CD4-positive, alpha-beta T cell treated with Interleukin-6 at 100 ng/mL for 8 hours (primary cell): Measurements from ENCODE around the gene ABCC8.
"Not testable (repeated sequence)": the region's sequence is repeated elsewhere in the genome, so short reads cannot be mapped to it uniquely, and the experiment has no call there.

Experiments
- DNase-seq: peaks from one replicate; pipeline ENCODE4 v3.0.0-alpha.2; 2020; ENCODE audit warnings: mixed read lengths, low spot score

ABCC8 gene

DNA sequence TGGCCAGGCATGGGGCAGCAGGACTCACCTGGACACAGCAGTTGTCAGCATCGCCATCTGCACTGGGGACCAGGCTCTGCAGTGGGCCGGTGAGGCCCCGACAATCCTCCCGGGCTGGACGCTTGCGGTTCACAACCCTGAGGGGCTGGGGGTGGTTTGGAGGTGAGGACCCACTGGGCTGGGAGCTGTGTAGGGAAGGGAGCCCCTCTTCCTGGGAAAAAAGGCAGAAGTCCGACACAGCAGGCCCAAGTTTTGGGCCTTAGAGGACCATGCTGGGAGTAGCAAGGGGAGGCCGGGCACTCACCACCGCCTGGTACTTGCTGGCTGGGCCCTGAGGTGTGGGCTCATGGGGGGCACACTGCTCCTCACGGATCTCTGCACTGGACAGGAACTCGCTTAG is 48.4 kb downstream of the ABCC8 start:
- no peak for DNase-seq

DNA sequence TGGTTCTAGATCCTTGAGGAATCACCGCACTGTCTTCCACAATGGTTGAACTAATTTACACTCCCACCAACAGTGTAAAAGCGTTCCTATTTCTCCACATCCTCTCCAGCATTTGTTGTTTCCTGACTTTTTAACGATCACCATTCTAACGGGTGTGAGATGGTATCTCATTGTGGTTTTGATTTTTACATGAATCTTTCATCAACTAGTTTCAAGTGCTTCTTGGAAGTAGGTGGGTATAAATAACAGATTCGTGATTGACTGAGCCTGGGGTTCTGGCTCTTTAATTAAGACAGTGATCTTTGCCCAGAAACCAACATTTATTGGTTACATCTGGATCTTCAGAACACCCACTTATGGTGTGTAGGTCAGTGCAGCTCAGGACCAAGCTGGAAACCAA is 50.4 kb downstream of the ABCC8 start:
- DNase-seq: not testable (repeated sequence)

DNA sequence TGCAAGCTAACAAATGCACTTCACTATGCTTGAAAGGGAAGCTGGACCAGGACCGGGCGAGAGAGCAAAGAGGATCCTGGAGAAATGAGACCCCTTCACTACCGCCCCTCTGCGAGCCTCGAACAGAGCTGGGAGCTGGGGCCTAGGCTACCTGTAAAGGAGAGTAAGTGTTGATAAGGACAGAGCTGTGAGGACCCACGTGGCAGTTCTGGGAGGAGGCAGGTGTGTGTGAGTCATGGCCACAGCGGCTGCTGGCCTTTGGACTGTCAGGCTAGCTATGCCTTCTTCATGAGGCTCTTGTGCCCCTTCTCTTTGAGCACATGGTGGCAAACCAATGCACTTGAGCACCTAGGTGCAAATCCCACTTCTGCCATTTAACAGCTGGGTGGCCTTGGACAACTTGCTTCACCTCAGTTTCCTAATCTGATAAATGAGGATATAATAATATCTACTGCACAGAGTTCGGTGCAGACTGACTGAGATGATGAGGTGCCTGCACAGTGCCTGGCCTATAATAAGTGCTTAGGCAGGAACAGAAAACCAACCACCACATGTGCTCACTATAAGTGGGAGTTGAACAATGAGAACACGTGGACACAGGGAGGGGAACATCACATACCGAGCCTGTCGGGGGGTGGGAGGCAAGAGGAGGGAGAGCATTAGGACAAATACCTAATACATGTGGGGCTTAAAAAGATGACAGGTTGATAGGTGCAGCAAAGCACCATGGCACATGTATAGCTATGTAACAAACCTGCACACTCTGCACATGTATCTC is 52.9 kb downstream of the ABCC8 start:
- DNase-seq: no peak

DNA sequence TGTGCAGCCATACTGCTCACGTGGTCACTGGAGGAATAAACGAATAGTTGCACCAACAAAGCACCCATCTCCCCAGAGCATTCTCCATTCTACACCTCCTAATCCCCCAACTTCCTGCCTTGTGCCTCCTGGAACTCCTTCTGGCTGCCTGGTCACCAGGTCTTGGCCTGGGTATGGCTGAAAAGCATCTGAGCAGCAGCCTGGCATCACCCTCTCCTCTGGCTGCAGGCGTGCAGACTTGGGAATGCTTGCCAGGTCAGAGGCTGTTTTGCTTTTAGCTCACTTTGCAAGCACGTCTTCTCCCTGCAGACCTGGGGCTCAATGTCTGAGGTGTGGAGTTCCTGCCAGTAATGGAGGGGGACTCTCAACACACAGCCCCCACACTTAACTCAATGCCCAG is 54.9 kb downstream of the ABCC8 start:
- DNase-seq: no peak

DNA sequence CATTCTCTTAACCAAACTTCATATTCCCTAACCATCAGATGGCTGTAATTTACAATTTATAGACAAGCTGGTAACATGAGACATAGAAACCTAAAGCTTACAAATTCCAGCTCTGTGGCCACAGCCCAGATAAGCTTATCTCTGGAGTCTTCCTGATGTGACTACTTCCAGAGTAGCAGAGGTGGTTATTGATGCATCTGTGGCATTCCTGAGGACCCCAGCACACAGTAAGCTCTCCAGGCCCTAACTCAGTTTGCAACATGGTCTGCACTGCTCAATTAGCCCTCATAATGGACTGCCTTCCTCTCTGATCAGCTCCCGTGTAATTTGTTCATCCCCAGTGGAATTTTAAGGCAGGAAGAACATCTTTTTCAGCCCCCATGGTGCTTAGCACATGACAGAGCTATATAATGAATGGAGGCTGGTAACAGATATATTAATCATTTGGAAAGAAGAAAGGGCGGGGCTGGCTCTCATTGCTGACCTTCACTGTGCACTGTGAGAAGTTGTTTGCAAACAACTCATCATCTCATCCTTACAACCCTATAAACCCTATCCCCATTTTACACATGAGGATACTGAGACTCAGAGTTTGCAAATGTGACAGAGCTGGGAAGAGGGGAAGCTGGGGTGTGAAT is 58.1 kb downstream of the ABCC8 start:
- no peak for DNase-seq

DNA sequence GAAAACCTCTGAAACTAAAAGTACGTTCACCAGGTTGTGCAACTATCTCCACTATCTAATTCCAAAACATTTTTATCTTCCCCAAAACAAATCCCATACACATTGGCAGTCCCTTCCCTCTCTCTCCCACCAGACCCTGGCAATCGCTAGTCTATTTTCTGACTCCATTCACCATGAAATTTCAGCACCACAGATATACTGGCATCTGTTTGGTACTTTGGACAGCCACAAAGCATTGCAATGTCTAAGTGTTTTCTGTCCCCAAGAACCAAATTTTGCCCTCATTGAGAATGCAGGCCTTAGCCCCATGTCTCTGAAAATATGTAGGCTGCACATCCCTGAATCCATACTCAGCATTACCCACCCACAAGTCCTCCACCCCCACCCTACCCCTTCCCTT is 60.2 kb downstream of the ABCC8 start:
- DNase-seq: no peak

DNA sequence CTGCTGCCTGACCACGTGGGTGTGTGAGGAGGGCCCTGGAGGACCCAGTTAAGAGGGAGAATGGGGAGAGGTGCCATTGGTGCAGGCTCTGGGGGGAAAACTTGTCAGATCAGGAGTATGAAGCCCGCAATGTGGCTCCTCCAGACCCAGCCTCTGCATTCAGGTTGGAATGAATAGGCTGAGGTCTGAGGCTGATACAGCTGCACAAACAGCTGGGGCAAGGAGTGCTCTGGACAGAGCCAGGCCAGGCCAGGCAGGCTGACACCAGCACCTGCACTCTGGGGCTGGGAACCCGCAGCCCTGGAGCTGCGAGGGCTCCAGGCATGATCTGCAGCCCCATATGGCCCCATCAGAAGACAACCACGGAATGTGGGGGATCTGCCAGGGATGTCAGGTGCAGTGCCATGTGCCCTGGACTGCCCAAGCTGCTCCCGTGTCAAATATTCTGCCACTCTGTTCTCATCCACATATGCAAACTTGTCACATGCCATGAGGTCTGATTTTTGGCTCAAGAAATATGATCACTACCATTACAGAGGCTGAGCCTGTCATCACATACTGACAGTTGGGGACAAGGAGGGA is 61.0 kb downstream of the ABCC8 start:
- DNase-seq: no peak

DNA sequence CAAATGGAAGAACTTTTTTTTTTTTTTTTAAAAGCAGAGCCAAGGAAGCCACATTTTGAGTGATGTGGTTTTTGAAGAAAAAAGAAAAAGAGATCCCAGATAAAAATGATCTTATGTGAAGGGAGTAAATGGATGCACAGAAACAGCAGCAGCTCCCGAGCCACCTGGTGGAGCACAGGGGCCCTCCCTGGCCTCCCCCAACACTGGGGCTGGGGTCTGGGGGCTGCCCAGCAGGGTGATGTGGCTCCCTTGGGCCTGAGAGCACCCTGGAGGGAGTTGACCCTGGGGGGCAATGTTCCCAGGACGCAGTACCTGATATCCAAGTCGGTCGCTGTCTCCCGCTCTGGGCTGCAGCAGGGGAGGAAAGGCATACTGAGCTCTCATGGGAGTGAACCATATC is 61.7 kb downstream of the ABCC8 start:
- DNase-seq: no peak

DNA sequence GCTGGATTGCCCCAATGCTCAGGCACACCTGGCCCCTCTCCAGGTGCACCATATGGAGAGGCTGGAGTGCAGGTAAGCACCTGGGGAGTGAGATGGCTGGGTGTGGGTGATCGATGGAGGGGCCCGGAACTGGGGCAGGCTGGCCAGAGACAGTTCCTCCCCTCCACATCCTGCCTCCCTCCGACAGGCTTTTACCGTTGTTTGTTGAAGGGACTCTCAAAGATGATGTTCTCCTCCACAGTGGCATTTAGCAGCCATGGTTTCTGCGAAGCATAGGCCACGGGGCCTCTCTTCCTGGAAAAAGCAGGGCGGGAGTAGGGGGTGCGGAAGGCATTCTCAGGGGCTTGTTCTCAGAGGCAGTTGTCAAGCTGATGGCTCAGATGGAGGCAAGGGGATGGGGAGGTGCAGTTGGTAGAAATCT is 62.3 kb downstream of the ABCC8 start:
- DNase-seq: no peak

DNA sequence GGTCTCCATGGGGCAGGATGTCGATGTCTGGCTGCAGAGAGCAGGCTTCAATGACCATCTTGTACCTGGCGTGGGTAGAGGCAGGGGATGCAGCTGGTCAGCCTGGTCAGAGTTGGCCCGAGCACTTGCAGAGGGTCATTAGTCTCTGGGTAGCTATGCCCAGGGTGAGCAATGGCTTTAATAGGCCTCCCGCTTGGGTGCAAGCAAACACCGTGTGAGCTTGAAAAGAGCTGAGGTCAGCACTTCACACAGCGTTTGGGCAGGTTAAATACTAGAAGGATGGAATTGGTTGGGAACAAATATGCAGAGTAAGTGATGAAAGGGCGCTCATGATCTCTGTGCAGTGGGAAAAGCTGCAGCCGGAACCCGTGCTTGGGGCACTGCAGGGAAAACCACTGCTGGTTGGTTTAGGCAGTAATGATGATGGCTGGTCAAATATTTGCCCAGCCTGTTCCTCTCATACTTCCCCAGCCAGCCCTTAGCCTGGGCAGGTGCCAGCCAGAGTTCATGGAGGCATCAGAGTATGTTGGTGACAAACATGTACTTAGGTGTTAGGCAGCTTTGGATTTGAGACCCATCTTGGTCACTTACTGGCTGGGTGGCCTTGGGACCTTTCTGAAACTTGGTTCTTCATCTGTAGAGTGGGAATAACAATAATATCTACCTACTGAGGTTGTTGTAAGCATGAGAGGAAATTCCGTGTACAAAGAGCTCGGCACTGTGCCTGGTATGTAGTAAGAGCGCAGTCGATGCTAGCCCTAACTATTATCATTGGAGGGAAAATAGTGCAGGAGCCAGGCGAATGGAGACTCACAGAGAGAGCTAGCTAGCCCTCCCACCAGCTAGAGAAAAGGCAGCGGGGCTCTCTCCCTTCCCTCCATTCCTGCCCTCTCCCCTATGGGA is 63.0 kb downstream of the ABCC8 start:
- no peak for DNase-seq

DNA sequence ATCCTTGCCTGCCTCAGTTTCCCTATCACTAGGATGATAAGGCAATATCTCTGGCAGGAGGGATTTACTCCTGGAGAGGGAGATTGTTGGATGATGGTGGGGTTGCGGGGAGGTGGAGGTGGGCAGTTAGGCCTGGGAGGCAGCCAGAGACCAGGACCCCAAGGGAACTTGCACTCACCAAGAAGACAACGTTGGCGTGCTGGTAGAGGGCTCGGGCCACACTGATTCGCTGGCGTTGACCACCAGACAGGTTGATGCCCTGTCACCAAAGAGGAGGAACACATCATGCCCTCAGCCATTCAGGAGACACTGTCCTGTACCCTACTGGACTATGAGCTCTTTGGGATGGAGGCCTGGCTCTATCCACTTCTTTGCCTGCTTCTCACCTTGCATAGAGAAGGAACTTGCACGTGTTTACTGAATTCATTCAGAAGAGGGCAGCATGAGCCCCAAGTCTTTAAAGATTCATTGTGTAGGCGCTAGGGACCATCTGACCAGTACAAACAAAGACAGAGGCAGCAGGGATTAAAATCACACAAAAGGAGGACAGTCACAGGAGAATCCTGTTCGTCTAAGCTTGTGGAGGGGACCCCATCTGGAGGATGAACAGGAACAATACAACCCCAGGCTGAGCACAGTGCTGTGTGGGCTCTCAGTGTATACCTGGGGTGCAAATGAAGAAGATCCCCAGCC is 64.0 kb downstream of the ABCC8 start:
- no peak for DNase-seq

DNA sequence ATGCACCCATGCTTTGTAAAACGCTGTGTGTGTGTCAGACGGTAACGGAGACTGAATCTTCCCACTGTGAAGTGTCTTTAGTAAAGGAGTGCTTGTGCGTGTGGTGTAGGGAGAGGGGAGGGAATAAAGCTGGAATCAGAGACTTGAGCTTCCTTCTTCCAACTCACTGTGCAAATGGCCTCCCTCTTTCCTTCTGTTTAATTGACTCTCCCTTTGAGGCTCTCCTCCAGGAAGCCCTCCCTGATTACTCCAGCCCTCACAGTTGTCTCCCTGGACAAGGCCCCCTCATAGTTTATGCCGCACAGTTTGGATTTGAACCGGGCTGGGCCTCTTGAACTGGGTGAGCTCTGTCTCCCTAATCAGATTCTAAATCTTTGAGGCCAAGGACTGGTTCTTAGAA is 65.2 kb downstream of the ABCC8 start:
- DNase-seq: no peak

DNA sequence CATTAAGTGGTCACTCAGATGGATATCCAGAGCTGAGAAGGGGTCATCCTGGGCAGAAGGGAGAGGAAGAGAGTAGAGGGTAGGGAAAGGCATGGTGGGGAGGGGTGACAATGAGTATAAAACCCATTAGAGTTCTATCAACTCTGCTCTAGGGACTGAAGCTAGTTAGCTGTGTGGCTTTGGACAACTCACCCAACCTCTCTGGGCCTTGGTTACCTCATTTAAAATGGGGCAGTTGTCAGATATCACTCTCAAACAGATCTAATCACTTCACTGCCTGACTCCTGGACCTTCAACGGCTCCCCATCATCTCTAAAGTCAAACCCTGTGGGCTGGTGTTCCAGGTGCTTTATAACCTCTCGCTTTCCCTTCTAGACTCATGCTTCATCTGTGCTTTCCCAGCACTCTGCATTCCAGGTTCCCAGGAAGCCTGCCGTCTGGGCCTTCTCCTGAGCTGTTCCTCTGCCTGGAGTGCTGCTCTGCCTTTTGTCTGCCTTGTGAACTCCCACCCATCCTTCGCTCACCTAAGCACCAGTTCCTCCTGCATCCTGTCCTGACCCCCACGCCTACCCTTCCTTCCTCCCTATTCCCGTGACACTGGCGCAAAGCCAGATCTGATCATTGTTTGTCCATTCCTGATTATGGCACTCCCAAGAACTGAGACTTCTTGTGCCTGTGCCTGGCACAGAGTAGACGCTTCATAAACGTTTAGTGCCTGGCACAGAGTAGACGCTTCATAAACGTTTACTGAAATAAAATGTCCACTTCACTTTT is 65.9 kb downstream of the ABCC8 start:
- no peak for DNase-seq

DNA sequence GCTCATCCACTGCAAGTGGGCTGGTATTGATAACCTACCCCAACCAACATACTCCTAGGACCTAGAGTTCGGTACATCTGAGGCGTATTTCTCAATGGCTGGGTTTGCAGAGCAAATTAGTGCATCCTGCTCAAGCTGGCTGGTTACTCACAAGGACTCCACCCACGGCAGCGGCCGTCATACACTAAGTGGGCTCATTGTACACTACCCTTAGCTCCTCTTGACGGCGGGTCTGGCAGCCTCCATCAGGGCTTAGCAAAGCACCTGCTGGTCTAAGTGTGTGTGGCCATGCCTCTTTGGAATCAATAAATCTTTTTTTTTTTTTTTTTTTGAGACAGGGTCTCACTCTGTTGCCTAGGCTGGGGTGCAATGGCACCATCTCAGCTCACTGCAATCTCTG is 68.0 kb downstream of the ABCC8 start:
- no peak for DNase-seq

DNA sequence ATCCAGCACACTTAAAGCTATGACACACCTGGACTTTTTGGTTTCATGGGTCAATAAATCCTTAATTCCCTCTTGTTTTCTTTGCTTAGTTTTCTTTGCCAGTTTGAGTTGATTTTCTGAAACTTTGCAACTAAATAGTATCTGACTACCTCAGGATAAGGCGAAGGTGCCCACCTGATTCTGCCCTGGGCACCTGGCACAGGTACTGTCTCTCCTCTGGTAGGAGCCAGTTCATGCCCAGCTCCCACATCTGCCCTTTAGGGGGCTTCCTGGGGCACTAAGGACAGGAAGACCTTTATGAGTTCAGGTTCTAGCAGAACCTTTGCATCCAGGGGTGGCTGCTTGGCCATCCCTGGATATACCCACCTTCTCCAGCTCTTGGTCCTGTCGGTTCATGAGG is 68.6 kb downstream of the ABCC8 start:
- no peak for DNase-seq

DNA sequence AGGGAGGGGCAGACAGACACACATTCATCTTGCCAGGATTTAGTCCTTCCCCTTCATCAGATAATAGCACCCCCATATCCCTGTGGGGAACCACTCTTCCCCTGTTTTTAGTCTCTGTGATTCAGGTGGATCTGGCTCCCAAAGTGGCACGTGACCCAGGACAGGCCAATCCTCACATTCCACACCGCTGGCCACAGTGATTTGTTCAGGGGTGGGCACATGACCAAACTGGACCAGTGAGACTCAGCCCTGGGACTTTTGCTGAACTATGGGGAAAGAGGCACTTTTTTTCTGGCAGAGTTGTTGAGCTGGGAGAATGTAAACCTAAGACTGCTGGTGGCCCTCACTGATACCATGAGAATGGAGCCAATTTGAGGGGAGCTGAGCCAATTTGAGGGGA is 69.1 kb downstream of the ABCC8 start:
- no peak for DNase-seq

DNA sequence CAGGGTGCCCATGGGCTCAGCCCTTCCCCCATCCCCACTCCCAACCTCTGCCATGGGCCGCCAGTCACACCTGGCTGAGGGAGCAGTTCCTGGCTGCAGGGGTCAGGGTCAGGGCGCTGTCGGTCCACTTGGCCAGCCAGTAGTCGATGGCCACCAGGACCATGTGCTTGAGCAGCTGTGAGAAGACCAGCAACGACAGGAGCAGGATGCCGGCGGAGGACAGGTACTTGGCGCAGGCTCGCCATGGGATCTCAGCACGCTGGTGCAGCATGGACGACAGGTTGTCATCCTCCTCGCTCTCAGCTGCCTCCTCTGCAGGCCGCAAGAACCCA is 69.9 kb downstream of the ABCC8 start:
- no peak for DNase-seq

DNA sequence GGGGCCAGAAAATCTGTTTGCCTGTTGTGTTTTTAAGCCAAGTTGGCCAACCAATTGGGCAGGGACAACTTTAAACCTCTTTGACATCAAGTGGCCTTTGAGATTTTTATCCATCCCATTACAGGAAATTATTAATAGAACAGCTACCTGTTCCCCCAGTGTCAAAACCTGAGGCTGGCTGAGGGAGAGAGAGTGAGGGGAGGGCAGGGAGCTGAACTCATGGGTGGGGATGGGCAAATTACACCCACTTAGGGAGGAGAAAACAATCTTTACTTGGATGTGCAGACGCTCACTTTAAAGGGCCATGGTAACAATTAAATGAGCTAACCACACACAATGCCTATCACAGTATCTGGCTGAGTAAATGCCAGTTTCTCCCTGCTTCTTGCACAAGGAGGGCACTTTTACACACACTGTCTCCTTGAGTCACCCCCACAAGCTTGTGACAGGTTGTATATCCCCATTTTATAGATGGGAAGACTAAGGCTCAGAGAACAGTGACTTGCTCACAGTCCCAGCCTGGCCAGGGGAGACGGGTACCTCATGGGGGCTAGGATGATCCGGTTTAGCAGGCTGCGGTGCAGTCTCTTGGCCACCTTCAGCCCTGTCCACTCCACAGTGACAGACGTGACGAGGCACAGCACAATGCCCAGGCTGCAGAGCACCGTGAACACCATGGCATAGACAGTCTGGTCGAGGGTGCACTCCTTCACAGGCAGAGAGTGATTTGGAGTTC is 70.4 kb downstream of the ABCC8 start:
- DNase-seq: no peak

DNA sequence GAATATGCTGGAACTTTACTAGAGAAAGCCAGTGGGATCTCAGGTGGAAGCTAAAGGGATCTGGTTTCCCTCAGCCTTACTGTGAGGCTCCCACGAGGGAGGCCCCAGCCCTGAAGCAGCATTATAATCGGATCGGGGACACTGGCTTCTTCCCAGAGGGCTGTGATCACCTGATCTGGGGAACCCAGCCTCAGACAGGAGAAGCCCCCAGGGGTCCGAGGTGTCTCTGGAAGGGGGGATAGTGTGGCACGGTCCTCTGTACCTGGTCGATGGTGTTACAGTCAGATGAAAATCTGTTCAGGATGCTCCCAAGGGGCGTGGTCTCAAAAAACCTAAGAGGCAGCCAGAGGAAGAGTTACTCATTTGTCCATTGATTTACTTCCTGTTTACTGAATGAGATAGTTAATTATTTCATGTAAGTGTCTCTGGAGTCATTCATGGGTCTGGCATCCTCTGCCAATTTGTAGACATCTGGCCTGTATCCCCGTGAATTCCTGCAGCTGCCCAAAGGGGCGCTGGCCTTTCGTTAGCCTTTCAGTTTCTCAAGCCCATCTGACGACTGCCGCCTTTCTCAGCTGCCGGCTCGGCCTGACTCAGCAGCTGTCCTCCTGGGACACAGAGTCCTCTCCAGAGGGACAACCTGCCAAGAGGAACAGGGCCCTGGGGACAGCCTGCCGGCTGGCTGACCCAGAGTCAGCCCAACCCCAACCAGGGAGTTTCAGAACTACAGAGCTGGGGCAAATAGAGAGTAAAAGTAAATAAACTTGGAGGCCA is 71.2 kb downstream of the ABCC8 start:
- no peak for DNase-seq
